ENCODE data around the gene DBNDD1. TPM values are rescaled to one million over a fixed set of nuclear protein-coding genes. Genes with fewer than 3 reads are reported as not detected.

The DBNDD1 gene
- total and polyA plus RNA-seq, 10 of the 15 experiments (the other 5 are each of a cell fraction or from before 2014, with no cell fraction given) = 0.06 to 4.6 (median 0.55) TPM

GRCh38 chr16:90010676-90011507 lies 8.4 kb downstream of the DBNDD1 start:
- Histone ChIP-seq H3K9ac (ENCODE audit: control insufficient read depth, insufficient read depth, low read length) (no peak overlapping the region), H2AFZ (ENCODE audit: control insufficient read depth, low read depth, low read length) (no peak overlapping the region), H3K4me3 (no peak overlapping the region), H3K27me3 (replicated peaks in 1 of 2; ENCODE audit: control insufficient read depth in 2 of 2, insufficient read depth in 2 of 2, low read length in 1 of 2) (no peaks in the 10 kb centered on the region), H4K20me1 (ENCODE audit: control insufficient read depth, insufficient read depth) (no peaks in the 10 kb centered on the region), H3K9me3 (replicated peaks; ENCODE audit: control insufficient read depth, insufficient read depth, low read length) (no peaks in the 10 kb centered on the region), H3K36me3 (ENCODE audit: control insufficient read depth in 2 of 2, insufficient read depth in 2 of 2, low read length in 1 of 2) (no peaks in the 10 kb centered on the region), H3K27ac (ENCODE audit: control insufficient read depth, insufficient read depth) (no peak overlapping the region), H3K79me2 (ENCODE audit: control insufficient read depth, insufficient read depth, low read length) (no peaks in the 10 kb centered on the region), H3K4me2 (ENCODE audit: control insufficient read depth, insufficient read depth) (no peak overlapping the region), H3K4me1 (ENCODE audit: control insufficient read depth, insufficient read depth, low read length) (peaks cover 9% of the 10 kb centered on the region)
- FAIRE-seq (no peak), ATAC-seq (no peak), DNase-seq (ENCODE audit: low read depth, low spot score) (no peak)
- 31% methylated on average over 22 of the region's 22 CpGs for WGBS (ENCODE audit: insufficient coverage, insufficient replicate concordance, low lambda C conversion rate, missing lambda C conversion rate)
- SMC1A ChIA-PET (ENCODE audit: uncharacterized antibody, unreplicated experiment) = no interaction called here
- RAD21 ChIA-PET (ENCODE audit: unreplicated experiment) = interaction anchor here (0.7 kb wide), 1 partner anchor 41 kb away, joined by 3 read pairs; no protein-coding TSS in a partner anchor
- CTCF ChIA-PET = interaction anchor here (1.1 kb wide), 1 partner anchor 10 kb away, joined by 3 read pairs; no protein-coding TSS in a partner anchor
- TF ChIP-seq BMI1 (IDR thresholded peaks at IDR 0.05; ENCODE audit: borderline replicate concordance) (no peak), MLLT1 (IDR thresholded peaks at IDR 0.05) (no peak), ATF7 (IDR thresholded peaks at IDR 0.05; ENCODE audit: low read depth) (no peak), ZBED1 (IDR thresholded peaks at IDR 0.05; ENCODE audit: borderline replicate concordance) (no peak), ZNF687 (IDR thresholded peaks at IDR 0.05) (no peak), RB1 (IDR thresholded peaks at IDR 0.05; ENCODE audit: borderline replicate concordance) (no peak), PML (IDR thresholded peaks at IDR 0.05; ENCODE audit: low read length) (no peak)
- intact Hi-C loops (cut with micrococcal nuclease; ENCODE audit: unreplicated experiment) = no loop called here
- BruUV-seq (replicated peaks) = no TSS peak
- in situ Hi-C loops (cut with MboI) = no loop called here
- POLR2A ChIA-PET = no interaction called here
